Thyroid gland (tissue), 4 donors: Measurements from ENCODE around the gene RAP1GAP.

Source experiments
- CTCF ChIP-seq, 6 experiments: fragments of 200-600 bp in 3 of 6; fragments of 450-650 bp in 3 of 6; sonication (generic) in 3 of 6; IDR thresholded peaks; one replicate each; pipeline ENCODE4 v1.5.1; 2016 to 2019; ENCODE audit warnings: antibody characterized with exemption in 6 of 6, mild to moderate bottlenecking in 2 of 6, inconsistent platforms in 1 of 6, moderate library complexity in 1 of 6
- POLR2A ChIP-seq, 2 donors: fragments of 450-650 bp; IDR thresholded peaks; one replicate each; pipeline ENCODE4 v1.6.1; 2017; ENCODE audit warnings: antibody characterized with exemption in 2 of 2, mild to moderate bottlenecking in 2 of 2, moderate library complexity in 1 of 2

- TF ChIP-seq CTCF (IDR thresholded peaks at IDR 0.05): no peak
- TF ChIP-seq POLR2A (IDR thresholded peaks at IDR 0.05): no peak
Observed at GRCh38 chr1:21550097-21550496, 119.1 kb downstream of the RAP1GAP start.
